Gastroesophageal sphincter (tissue), 4 donors: Measurements from ENCODE around the gene IL18BP. TPM values are rescaled to one million over a fixed set of nuclear protein-coding genes. Genes with fewer than 3 reads are reported as not detected.

ENCODE experiments used
- ATAC-seq: fragments of 150-250 bp; one replicate; pipeline ENCODE4 v1.9.1; 2016; ENCODE audit warnings: mild to moderate bottlenecking, moderate library complexity
- H3K27ac ChIP-seq, 4 donors: fragments of 200-600 bp; sonication (generic) in 3 of 4; 1 replicate in 3 of 4; 2 replicates in 1 of 4; pipeline ENCODE4 v1.5.1; 2016 to 2019
- H3K27me3 ChIP-seq: fragments of 200-600 bp; sonication (generic); one replicate; pipeline ENCODE4 v1.5.1; 2019
- H3K36me3 ChIP-seq, 2 donors: fragments of 200-600 bp; sonication (generic); one replicate each; pipeline ENCODE4 v1.5.1; 2019; ENCODE audit warnings: control low read depth in 1 of 2
- H3K4me1 ChIP-seq, 3 donors: fragments of 200-600 bp; sonication (generic); 1 replicate in 2 of 3; 2 replicates in 1 of 3; pipeline ENCODE4 v1.5.1; 2016 to 2019; ENCODE audit warnings: control low read depth in 2 of 3
- H3K4me3 ChIP-seq, 2 donors: fragments of 200-600 bp; sonication (generic); one replicate each; pipeline ENCODE4 v1.5.1; 2019; ENCODE audit warnings: mild to moderate bottlenecking in 1 of 2, moderate library complexity in 1 of 2
- H3K9me3 ChIP-seq, 3 donors: fragments of 200-600 bp; sonication (generic); one replicate each; pipeline ENCODE4 v1.5.1; 2017 to 2019; ENCODE audit warnings: control low read depth in 2 of 3
- EP300 ChIP-seq: sonication (generic); formaldehyde crosslinking; IDR thresholded peaks from one replicate; pipeline ENCODE4 v1.6.1; 2017; ENCODE audit warnings: antibody characterized with exemption, mild to moderate bottlenecking
- POLR2A ChIP-seq, 2 donors: fragments of 450-650 bp; IDR thresholded peaks; one replicate each; pipeline ENCODE4 v1.6.1; 2017; ENCODE audit warnings: antibody characterized with exemption in 2 of 2, mild to moderate bottlenecking in 2 of 2, moderate library complexity in 1 of 2
- POLR2AphosphoS5 ChIP-seq: sonication (generic); formaldehyde crosslinking; IDR thresholded peaks from one replicate; pipeline ENCODE4 v1.6.1; 2017; ENCODE audit warnings: antibody characterized with exemption
- WGBS, 2 donors: methylation state at CpG; one replicate each; pipeline ENCODE4 v1.1.5; 2018; ENCODE audit warnings: low coverage in 1 of 2; 5-methylcytosine and 5-hydroxymethylcytosine counted together
- total RNA-seq, 4 donors: library from RNA; depleted of rRNA; stranded (reverse); fragments of >200 nt; gene quantifications; one replicate each; pipeline ENCODE4 v1.1.0, GENCODE V29; 2016
- TF ChIP-seq, protein P1 (sequence below), 4 experiments: fragments of 200-600 bp in 2 of 4; fragments of 450-650 bp in 2 of 4; sonication (generic) in 1 of 4; IDR thresholded peaks; one replicate each; pipeline ENCODE4 v1.5.1; 2017 to 2019; ENCODE audit warnings: antibody characterized with exemption in 4 of 4, mild to moderate bottlenecking in 2 of 4, moderate library complexity in 2 of 4

IL18BP gene
- total RNA-seq, 4 donors from 2014 or later: 2.5 to 8.9 (median 6.7) TPM

DNA sequence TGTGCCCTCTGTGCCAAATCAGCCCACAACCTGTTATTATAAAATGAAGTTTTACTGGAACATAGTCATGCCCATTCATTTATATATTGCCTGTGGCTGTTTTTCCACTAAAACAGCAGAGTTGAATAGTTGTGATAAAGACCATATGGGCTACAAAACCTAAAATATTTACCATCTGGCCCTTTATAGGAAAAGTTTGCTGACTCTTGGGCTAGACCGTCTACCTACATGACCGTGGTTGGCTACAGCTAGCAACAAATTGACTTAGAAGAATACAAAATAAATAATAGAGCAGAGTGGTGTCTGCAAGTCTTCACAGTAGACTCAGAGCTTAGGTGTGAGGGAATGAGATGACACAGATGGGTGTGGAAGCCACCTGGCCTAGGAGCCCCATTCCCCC is 11.2 kb upstream of the IL18BP start:
- Histone ChIP-seq H3K4me3 (no peak overlapping the region), H3K9me3 (no peaks in the 10 kb centered on the region), H3K27me3 (no peaks in the 10 kb centered on the region), H3K4me1 (peaks cover 15 to 26% (median 17%) of the 10 kb centered on the region in 3 donors), H3K27ac (peak overlapping the region; percentile 53 to 75 (median 67)), H3K36me3 (peaks cover 3 to 40% of the 10 kb centered on the region in 2 donors)
- WGBS, 2 donors: 17 to 28% methylated on average over 2 of the region's 2 CpGs
- peak; percentile 11 for ATAC-seq
- TF ChIP-seq POLR2A (IDR thresholded peaks at IDR 0.05) (no peak), EP300 (no peak), POLR2AphosphoS5 (no peak)
- TF ChIP-seq, protein P1, sequence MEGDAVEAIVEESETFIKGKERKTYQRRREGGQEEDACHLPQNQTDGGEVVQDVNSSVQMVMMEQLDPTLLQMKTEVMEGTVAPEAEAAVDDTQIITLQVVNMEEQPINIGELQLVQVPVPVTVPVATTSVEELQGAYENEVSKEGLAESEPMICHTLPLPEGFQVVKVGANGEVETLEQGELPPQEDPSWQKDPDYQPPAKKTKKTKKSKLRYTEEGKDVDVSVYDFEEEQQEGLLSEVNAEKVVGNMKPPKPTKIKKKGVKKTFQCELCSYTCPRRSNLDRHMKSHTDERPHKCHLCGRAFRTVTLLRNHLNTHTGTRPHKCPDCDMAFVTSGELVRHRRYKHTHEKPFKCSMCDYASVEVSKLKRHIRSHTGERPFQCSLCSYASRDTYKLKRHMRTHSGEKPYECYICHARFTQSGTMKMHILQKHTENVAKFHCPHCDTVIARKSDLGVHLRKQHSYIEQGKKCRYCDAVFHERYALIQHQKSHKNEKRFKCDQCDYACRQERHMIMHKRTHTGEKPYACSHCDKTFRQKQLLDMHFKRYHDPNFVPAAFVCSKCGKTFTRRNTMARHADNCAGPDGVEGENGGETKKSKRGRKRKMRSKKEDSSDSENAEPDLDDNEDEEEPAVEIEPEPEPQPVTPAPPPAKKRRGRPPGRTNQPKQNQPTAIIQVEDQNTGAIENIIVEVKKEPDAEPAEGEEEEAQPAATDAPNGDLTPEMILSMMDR (IDR thresholded peaks at IDR 0.05): no peak

DNA sequence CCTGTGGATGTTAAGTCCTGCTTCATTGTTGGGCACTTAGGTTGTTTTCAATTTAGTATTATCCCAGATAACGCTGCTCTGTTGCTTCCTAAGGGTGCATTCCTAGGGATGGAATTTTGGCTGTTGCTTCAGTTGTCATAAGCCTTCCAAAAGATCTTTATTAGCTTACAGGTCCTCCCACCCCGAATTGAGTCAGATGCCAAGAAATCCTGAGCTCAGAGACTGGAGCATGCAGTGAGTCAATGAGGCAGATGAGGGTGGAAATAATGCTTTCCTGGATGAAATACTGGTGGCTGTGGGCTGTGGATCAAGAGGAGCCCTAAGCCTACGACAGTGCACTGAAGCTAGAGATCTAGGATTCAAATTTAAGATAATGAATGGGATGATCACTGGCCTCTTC is 10.7 kb upstream of the IL18BP start:
- peak; percentile 80 for ATAC-seq

DNA sequence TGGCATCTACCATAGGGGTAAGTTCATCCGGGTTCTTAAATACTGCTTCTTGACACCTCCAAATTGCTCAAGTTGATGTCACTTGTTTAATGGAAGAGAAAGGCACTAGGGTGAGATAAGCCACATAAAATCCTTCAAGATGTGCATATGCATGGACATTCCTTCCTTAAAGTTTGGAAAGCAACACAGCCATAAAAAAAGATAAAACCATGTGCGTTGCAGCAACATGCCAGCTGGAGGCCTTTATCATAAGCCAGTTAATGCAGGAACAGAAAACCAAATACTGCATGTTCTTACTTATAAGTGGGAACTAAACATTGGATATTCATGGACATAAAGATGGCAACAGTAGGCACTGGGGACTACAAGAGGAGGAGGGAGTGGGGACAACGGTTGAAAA is 8.0 kb upstream of the IL18BP start:
- WGBS, 2 donors: 52 to 67% methylated on average over 2 to 3 of the region's 3 CpGs
- Histone ChIP-seq H3K27me3 (no peaks in the 10 kb centered on the region), H3K27ac (no peak overlapping the region), H3K9me3 (no peaks in the 10 kb centered on the region), H3K4me1 (peaks cover 15 to 26% (median 17%) of the 10 kb centered on the region in 3 donors), H3K4me3 (no peak overlapping the region), H3K36me3 (peaks cover 3 to 26% of the 10 kb centered on the region in 2 donors)
- TF ChIP-seq, protein P1 (IDR thresholded peaks at IDR 0.05): no peak
- no peak for TF ChIP-seq POLR2AphosphoS5
- no peak for TF ChIP-seq EP300
- TF ChIP-seq POLR2A (IDR thresholded peaks at IDR 0.05): no peak
- ATAC-seq: no peak

More for the DNA sequence above, 10.7 kb upstream of the IL18BP start:
- TF ChIP-seq POLR2A (IDR thresholded peaks at IDR 0.05): no peak
- TF ChIP-seq, protein P1 (IDR thresholded peaks at IDR 0.05): no peak
- TF ChIP-seq POLR2AphosphoS5: peak; percentile 66
- no peak for TF ChIP-seq EP300
- WGBS, 2 donors: 14 to 27% methylated on average over 3 of the region's 3 CpGs
- Histone ChIP-seq H3K27me3 (no peaks in the 10 kb centered on the region), H3K36me3 (peaks cover 3 to 39% of the 10 kb centered on the region in 2 donors), H3K4me3 (no peak overlapping the region), H3K4me1 (peaks cover 15 to 26% (median 17%) of the 10 kb centered on the region in 3 donors), H3K9me3 (no peaks in the 10 kb centered on the region), H3K27ac (peak overlapping the region; percentile 53 to 75 (median 67))

DNA sequence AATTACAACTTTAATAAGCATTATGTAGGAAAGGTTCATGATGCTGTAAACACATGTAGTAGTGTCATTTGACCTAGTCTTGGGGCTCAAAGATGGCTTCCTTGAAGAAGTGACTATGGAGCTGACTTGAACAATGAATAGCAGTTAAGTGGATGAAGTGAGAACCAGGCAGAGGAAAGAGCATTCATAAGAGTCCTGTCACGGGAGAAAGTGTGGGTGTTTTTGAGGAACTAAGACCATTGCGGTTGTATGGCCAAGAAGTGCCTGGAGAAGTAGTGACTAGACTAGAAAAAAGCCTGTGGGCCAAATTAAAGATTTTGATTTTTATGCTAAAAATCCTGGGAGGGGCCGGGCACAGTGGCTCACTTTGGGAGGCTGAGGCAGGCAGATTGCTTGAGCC is 7.2 kb upstream of the IL18BP start:
- no peak for TF ChIP-seq POLR2A (IDR thresholded peaks at IDR 0.05)
- TF ChIP-seq EP300: no peak
- TF ChIP-seq, protein P1 (IDR thresholded peaks at IDR 0.05): no peak
- Histone ChIP-seq H3K9me3 (no peaks in the 10 kb centered on the region), H3K36me3 (peaks cover 3 to 34% of the 10 kb centered on the region in 2 donors), H3K27me3 (no peaks in the 10 kb centered on the region), H3K4me3 (no peak overlapping the region), H3K27ac (no peak overlapping the region), H3K4me1 (peaks cover 15 to 26% (median 17%) of the 10 kb centered on the region in 3 donors)
- ATAC-seq: no peak
- 85 to 100% methylated on average over 2 to 3 of the region's 3 CpGs for WGBS, 2 donors

DNA sequence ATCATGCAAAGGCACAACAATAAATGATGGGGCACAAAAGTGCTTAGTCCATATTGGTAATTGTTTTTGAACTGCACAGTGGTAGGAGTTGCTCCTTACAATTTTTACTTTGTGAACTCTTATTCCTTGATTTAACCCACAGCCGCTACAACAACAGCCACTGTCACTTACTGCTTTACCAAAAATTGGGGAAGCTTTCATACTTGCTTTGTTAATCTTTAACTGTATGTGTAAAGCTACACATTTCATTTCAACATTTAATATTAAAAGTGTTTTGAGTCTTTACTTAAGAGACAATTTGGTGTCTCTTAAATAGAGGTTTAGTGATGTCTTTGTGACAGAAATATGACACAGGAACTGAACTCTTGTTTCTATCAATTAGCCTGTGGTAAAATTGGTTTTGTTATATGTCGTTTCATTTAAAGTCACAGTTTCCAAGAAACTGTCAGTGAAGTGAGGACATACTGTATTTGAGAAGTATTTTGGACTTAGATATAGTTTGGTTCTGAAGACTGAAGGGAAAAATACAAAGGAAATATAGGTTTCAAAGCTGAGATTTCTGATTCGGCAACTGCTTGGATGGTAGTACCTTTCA is 6.5 kb upstream of the IL18BP start:
- Histone ChIP-seq H3K4me1 (peaks cover 11 to 19% (median 15%) of the 10 kb centered on the region in 3 donors), H3K27me3 (no peaks in the 10 kb centered on the region), H3K36me3 (peaks cover 3 to 41% of the 10 kb centered on the region in 2 donors), H3K4me3 (no peak overlapping the region), H3K27ac (no peak overlapping the region), H3K9me3 (no peaks in the 10 kb centered on the region)
- 81 to 86% methylated on average over 3 of the region's 3 CpGs for WGBS, 2 donors
- TF ChIP-seq EP300 (no peak), POLR2AphosphoS5 (no peak), POLR2A (IDR thresholded peaks at IDR 0.05) (no peak)
- TF ChIP-seq, protein P1 (IDR thresholded peaks at IDR 0.05): no peak
- no peak for ATAC-seq
